Measurements from ENCODE around the gene ZNF865.

DNA sequence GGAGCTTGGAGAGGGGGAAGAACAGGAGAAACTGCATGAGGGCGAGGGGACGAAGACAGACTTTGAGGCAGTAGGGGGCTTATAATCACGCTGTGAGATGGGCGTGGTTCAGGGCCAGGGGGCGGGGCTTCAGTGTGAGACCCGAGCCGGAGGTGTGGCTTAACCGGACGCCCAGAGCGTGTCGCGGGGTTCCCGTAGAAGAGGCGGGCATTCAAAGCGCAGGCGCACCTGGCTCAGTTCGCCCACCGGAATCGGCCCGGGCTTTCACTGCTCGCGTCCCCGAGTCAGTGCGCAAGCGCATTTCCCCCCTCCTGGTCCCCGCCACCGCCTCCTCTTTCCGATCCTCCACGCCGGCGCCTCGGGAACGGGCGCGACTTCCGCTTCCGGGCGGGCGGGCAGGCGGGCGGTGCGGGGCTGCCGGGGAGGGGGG is 225 bp upstream of the ZNF865 start:
- TF ChIP-seq CTCF (IDR thresholded peaks at IDR 0.05) (no peak), POLR2AphosphoS5 (IDR thresholded peaks at IDR 0.05) (peak; percentile 57 to 82), POLR2A (IDR thresholded peaks at IDR 0.05; ENCODE audit: low read depth) (no peak)
